ENCODE measurements around the gene GCN1. TPM values are rescaled to one million over a fixed set of nuclear protein-coding genes. Genes with fewer than 3 reads are reported as not detected.
A peak's percentile ranks its signal among the peaks of the same experiment; 100 is the strongest.

GCN1 gene, protein sequence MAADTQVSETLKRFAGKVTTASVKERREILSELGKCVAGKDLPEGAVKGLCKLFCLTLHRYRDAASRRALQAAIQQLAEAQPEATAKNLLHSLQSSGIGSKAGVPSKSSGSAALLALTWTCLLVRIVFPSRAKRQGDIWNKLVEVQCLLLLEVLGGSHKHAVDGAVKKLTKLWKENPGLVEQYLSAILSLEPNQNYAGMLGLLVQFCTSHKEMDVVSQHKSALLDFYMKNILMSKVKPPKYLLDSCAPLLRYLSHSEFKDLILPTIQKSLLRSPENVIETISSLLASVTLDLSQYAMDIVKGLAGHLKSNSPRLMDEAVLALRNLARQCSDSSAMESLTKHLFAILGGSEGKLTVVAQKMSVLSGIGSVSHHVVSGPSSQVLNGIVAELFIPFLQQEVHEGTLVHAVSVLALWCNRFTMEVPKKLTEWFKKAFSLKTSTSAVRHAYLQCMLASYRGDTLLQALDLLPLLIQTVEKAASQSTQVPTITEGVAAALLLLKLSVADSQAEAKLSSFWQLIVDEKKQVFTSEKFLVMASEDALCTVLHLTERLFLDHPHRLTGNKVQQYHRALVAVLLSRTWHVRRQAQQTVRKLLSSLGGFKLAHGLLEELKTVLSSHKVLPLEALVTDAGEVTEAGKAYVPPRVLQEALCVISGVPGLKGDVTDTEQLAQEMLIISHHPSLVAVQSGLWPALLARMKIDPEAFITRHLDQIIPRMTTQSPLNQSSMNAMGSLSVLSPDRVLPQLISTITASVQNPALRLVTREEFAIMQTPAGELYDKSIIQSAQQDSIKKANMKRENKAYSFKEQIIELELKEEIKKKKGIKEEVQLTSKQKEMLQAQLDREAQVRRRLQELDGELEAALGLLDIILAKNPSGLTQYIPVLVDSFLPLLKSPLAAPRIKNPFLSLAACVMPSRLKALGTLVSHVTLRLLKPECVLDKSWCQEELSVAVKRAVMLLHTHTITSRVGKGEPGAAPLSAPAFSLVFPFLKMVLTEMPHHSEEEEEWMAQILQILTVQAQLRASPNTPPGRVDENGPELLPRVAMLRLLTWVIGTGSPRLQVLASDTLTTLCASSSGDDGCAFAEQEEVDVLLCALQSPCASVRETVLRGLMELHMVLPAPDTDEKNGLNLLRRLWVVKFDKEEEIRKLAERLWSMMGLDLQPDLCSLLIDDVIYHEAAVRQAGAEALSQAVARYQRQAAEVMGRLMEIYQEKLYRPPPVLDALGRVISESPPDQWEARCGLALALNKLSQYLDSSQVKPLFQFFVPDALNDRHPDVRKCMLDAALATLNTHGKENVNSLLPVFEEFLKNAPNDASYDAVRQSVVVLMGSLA (N-terminal part only)
- 100 to 1,000 TPM in 1 of 4 donors, 10 to 100 TPM in 3; 37.8 to 115 (median 50.8) TPM for total RNA-seq

DNA sequence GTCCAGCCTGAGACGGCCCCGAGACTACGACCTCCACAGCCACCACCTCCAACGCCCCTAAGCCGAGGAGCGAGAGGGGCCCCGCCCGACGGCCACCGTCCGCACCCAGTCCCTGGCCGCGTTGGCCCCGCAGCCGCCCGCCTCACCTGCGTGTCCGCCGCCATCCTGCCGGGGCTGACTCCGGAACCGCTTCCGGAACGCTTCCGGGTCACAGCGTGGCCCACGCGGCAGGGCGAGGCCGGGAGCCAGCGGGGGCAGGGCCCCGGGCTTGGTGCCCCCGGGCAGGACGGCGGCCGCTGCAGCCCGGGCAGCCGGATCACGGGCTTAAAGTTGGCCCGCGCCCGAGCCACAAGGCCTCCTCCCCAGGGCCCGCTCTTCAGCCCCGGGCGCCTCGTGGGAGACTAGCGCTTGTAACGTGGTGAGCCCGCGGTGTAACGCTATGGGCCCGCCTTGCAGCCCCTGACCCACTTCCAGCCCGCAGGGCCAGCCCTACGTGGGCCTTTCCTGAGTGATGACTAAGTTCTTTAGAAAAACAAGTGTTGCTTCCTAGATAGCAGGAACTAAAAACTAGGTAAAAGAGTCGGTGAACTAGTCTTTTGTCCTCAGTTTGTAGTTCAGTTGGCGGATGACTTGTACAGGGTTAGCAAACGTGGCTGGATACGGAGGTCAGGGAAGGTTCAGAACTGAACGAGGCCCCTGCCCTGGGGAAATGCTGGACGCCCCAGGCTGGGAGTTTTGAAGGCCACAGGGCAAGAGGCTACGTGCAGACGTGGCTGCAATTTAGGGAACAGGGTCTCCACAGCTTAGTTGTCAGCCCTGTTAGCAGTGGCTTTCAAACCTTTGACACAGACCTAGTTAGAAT, at the start of gene GCN1:
Gene GCN1 (minus strand): TSS at position 182 of the 862 bp plus-strand sequence. CDS start 18 bp downstream, at position 164.
- TF ChIP-seq POLR2A (IDR thresholded peaks at IDR 0.05) = peak in 1 of 2 donors; percentile 20
- TF ChIP-seq, protein P1, sequence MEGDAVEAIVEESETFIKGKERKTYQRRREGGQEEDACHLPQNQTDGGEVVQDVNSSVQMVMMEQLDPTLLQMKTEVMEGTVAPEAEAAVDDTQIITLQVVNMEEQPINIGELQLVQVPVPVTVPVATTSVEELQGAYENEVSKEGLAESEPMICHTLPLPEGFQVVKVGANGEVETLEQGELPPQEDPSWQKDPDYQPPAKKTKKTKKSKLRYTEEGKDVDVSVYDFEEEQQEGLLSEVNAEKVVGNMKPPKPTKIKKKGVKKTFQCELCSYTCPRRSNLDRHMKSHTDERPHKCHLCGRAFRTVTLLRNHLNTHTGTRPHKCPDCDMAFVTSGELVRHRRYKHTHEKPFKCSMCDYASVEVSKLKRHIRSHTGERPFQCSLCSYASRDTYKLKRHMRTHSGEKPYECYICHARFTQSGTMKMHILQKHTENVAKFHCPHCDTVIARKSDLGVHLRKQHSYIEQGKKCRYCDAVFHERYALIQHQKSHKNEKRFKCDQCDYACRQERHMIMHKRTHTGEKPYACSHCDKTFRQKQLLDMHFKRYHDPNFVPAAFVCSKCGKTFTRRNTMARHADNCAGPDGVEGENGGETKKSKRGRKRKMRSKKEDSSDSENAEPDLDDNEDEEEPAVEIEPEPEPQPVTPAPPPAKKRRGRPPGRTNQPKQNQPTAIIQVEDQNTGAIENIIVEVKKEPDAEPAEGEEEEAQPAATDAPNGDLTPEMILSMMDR (IDR thresholded peaks at IDR 0.05) = no peak
- DNase-seq (ENCODE audit: low spot score in 2 of 2) = peak; percentile 65 to 96
- WGBS, 2 donors = 2 to 11% methylated on average over 13 to 29 of the region's 62 CpGs
- intact Hi-C loops (cut with DNase I; ENCODE audit: low total_unique reads) = no loop called here
- H3K4me3 ChIP-seq (ENCODE audit: low read depth, poor library complexity, severe bottlenecking) = peak within 1 kb of the TSS; percentile 87

DNA sequence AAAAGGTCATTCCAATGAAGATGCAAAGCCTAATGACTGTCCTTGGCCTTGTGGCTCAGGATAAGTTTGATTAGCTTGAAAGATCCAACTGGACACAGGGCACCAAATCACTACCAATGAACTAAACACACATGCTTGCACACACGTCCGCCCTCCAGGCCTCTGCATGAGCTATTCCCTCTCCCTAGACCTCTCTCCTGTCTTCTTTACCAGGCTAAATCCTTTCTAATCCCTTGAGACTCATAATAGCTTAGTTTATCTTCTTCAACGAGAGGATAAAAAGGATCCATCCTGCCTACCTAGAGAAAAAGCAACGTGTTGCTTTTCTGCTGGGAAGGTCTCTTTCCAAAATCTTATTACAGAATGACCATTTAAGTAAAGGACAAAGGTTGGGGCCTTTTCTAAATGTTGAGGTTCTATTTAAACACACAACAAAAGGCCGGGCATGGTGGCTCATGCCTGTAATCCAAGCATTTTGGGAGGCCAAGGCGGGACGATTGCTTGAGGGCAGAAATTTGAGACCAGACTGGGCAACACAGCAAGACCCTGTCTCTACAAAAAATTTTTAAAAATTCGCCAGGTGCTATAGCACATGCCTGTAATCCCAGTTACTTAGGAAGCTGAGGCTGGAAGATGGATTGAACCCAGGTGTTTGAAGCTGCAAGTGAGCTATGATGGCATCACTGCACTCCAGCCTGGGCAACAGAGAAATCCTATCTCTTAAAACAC, 48.6 kb upstream of the GCN1 start:
- DNase-seq (ENCODE audit: low spot score in 2 of 2) = no peak
- intact Hi-C loops (cut with DNase I; ENCODE audit: low total_unique reads) = no loop called here
- H3K4me3 ChIP-seq (ENCODE audit: low read depth, poor library complexity, severe bottlenecking) = no peak overlapping the region
- 72 to 88% methylated on average over 8 of the region's 8 CpGs for WGBS, 2 donors
- TF ChIP-seq POLR2A (IDR thresholded peaks at IDR 0.05) = no peak
- TF ChIP-seq, protein P1 (IDR thresholded peaks at IDR 0.05) = no peak

DNA sequence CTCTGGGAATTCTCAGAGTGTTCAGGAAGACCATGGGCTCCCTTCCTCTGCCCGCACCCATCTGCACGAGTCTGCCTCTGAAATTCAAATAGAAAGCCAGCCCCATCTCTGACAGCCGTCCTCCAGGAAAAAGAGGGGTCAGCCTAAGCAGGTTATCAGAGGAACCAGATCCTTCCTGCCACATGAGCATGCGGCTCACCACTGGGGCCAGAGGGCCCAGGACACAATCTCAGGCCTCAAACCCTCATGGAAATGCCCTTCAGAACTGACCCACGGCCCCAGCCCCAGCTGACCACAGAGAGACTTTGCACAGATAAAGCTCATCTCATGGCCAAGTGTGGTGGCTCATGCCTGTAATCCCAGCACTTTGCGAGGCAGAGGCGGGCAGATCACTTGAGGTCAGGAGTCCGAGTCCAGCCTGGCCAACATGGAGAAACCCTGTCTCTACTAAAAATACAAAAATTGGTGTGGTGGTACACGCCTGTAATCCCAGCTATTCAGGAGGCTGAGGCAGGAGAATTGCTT, 47.8 kb upstream of the GCN1 start:
- WGBS, 2 donors = 67 to 69% methylated on average over 9 of the region's 9 CpGs
- TF ChIP-seq POLR2A (IDR thresholded peaks at IDR 0.05) = no peak
- TF ChIP-seq, protein P1 (IDR thresholded peaks at IDR 0.05) = no peak
- DNase-seq (ENCODE audit: low spot score in 2 of 2) = no peak
- H3K4me3 ChIP-seq (ENCODE audit: low read depth, poor library complexity, severe bottlenecking) = no peak overlapping the region
- intact Hi-C loops (cut with DNase I; ENCODE audit: low total_unique reads) = no loop called here

DNA sequence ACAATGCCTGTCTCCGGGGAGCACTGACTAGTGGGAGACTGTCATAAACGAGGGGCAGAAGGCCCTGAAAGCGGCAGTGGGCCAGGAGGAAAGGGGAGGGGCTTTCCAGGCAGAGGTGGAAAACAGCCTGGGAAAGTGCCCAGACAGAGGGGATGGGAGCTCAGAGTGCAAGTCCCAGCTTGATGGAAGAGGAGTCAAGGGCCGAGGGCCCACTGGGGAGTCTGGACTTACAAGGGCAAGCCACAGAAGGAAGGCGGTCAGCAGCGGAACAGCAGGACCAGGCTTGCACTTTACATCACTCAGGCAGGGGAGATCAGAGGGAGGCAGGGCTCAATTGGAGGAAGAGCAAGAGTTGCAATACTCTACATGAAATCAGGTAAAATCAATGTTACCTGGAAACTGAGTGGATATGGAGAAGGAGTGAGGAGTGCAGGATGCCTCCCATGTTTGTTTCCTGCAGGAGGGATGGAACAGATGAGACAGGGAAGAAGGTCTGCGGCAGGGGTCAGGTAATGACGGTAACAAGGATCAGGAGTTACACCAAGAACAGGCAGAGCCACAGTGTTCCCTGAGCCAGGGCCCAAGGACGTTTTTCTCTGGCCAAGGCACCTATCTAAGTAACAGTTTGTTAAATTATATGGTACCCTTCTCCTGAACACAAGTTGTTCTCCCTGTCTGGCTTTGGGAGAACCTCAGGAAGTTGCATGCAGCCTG, 47.2 kb upstream of the GCN1 start:
- WGBS, 2 donors = 45 to 57% methylated on average over 9 of the region's 9 CpGs

More for the DNA sequence above, 47.2 kb upstream of the GCN1 start:
- H3K4me3 ChIP-seq (ENCODE audit: low read depth, poor library complexity, severe bottlenecking) = no peak overlapping the region
- TF ChIP-seq, protein P1 (IDR thresholded peaks at IDR 0.05) = no peak
- no peak for TF ChIP-seq POLR2A (IDR thresholded peaks at IDR 0.05)
- no peak for DNase-seq (ENCODE audit: low spot score in 2 of 2)
- intact Hi-C loops (cut with DNase I; ENCODE audit: low total_unique reads) = no loop called here
